ENCODE results near the gene KCNJ1. TPM values are rescaled to one million over a fixed set of nuclear protein-coding genes. Genes with fewer than 3 reads are reported as not detected.
A peak's percentile ranks its signal among the peaks of the same experiment; 100 is the strongest.

KCNJ1 gene
- total RNA-seq, 1 experiment from 2014 or later, result not detected

DNA sequence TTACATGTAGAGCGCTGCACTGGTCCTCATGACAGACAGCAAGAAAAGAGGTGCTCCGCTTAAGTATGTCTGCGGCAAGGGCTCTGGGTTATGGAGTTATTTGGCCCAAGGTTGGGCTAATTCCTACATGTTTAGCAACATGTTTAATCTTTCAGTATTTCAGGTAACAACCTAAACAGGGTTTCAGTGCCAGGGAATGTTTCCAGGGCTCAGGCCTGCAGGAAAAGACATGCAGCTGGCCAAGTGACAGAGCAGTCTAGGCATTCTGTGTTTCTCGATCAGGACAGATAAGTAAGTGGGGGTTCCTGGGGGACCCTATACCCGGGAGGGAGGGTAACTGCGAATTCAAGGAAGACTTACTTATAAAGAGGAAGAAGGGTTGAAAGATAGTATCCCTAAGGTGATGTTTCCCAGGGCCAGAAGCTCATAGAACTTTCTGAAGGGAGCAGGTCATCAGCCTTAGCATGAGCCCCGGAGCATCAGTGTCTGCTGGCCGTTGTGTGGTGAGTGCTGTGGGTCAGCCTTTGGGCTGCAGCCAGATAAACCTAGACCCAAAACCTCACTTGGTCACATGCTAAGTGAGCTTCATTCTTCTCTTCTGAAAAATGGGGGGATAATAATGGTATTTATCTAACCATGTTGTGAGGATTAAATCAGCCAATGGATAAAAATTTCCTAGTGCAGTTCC lies 42.5 kb upstream of the KCNJ1 start:
- Histone ChIP-seq H3K27me3 (ENCODE audit: low read length) (peaks cover 11% of the 10 kb centered on the region), H3K9me3 (ENCODE audit: low read length) (no peaks in the 10 kb centered on the region), H3K9me2 (replicated peaks; ENCODE audit: low read length) (no peaks in the 10 kb centered on the region), H3K79me2 (ENCODE audit: low read length) (no peaks in the 10 kb centered on the region), H3K4me1 (ENCODE audit: insufficient read depth, low read length) (peaks cover 18% of the 10 kb centered on the region), H3K9ac (ENCODE audit: low read length) (no peak overlapping the region), H3K4me2 (ENCODE audit: low read length) (no peak overlapping the region), H2AFZ (ENCODE audit: low read length) (no peak overlapping the region), H3K36me3 (ENCODE audit: low read depth, low read length) (no peaks in the 10 kb centered on the region), H4K20me1 (ENCODE audit: low read length) (no peaks in the 10 kb centered on the region), H3F3A (ENCODE audit: low read length, unreplicated experiment) (no peaks in the 10 kb centered on the region), H3K4me3 (ENCODE audit: low read length) (no peak overlapping the region), H3K27ac (ENCODE audit: low read length) (no peak overlapping the region)
- ChIA-PET POLR2A (ENCODE audit: unreplicated experiment) (no interaction called here), CTCF (no interaction called here)
- ATAC-seq (no peak), DNase-seq (no peak)
- TF ChIP-seq EZH2phosphoT487 (IDR thresholded peaks at IDR 0.05; ENCODE audit: borderline replicate concordance, low read length) (no peak), EZH2 (IDR thresholded peaks at IDR 0.05; ENCODE audit: low read length, unreplicated experiment) (no peak)
- TF ChIP-seq, protein P1, sequence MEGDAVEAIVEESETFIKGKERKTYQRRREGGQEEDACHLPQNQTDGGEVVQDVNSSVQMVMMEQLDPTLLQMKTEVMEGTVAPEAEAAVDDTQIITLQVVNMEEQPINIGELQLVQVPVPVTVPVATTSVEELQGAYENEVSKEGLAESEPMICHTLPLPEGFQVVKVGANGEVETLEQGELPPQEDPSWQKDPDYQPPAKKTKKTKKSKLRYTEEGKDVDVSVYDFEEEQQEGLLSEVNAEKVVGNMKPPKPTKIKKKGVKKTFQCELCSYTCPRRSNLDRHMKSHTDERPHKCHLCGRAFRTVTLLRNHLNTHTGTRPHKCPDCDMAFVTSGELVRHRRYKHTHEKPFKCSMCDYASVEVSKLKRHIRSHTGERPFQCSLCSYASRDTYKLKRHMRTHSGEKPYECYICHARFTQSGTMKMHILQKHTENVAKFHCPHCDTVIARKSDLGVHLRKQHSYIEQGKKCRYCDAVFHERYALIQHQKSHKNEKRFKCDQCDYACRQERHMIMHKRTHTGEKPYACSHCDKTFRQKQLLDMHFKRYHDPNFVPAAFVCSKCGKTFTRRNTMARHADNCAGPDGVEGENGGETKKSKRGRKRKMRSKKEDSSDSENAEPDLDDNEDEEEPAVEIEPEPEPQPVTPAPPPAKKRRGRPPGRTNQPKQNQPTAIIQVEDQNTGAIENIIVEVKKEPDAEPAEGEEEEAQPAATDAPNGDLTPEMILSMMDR (conservative IDR thresholded peaks at IDR 0.05; ENCODE audit: low read depth, low read length), result no peak
- intact Hi-C loops (cut with micrococcal nuclease), result no loop called here
- BruUV-seq (replicated peaks), result no TSS peak

DNA sequence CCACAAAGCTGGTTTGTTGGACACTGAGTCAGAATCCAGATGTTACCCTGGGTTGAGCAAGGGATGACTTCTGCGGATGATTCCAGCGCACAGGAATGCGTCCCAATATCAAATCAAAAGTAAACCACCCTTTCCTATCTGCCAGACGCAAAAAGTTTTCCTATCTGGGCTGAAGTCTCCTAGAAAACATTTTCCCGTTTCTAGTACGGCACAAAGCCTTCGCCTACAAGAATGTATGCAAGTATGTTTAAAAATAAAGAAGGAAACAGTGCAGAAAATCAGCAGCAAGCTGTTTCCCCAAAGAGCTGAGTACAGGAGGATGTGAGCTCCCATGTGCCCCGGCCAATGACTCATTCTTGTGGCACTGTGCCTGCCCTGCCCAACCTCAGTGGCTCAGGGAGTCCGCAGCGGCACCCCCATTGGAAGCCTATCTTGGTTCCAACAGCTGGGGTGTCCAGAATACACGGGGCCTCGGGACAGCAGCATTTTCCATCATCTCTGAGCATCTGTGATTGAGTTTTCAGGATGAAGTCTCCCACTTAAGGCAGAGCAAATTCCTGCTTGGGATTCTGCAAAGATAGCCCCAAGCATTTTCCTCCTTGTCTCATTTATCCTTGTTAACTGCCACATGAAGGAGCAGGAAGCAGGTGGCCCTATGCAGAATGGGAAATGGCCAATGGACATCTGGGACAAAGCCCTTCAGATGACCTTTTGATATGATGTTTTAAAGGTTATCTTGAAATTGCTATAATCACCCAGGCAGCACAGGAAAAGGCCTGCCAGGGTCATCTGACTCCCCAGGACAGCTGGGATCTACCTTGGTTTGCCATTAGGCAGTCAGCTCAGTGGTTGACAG lies 41.5 kb upstream of the KCNJ1 start:
- ATAC-seq, result no peak
- peak; percentile 71 for DNase-seq
- Histone ChIP-seq H3K27ac (ENCODE audit: low read length) (no peak overlapping the region), H3K9ac (ENCODE audit: low read length) (no peak overlapping the region), H4K20me1 (ENCODE audit: low read length) (no peaks in the 10 kb centered on the region), H3K4me1 (ENCODE audit: insufficient read depth, low read length) (peaks cover 19% of the 10 kb centered on the region), H3K79me2 (ENCODE audit: low read length) (no peaks in the 10 kb centered on the region), H3K27me3 (ENCODE audit: low read length) (peaks cover 9% of the 10 kb centered on the region), H3K4me2 (ENCODE audit: low read length) (peak overlapping the region; percentile 19), H3K9me2 (replicated peaks; ENCODE audit: low read length) (no peaks in the 10 kb centered on the region), H3F3A (ENCODE audit: low read length, unreplicated experiment) (no peaks in the 10 kb centered on the region), H3K36me3 (ENCODE audit: low read depth, low read length) (no peaks in the 10 kb centered on the region), H3K9me3 (ENCODE audit: low read length) (no peaks in the 10 kb centered on the region), H2AFZ (ENCODE audit: low read length) (peak overlapping the region; percentile 37), H3K4me3 (ENCODE audit: low read length) (no peak overlapping the region)
- no TSS peak for BruUV-seq (replicated peaks)
- intact Hi-C loops (cut with micrococcal nuclease), result no loop called here
- ChIA-PET CTCF (interaction anchor here (0.6 kb wide), 2 partner anchors 17 to 423 kb away, joined by 3 read pairs; no protein-coding TSS in a partner anchor), POLR2A (ENCODE audit: unreplicated experiment) (no interaction called here)
- TF ChIP-seq EZH2phosphoT487 (IDR thresholded peaks at IDR 0.05; ENCODE audit: borderline replicate concordance, low read length) (no peak), EZH2 (IDR thresholded peaks at IDR 0.05; ENCODE audit: low read length, unreplicated experiment) (no peak)
- TF ChIP-seq, protein P1 (conservative IDR thresholded peaks at IDR 0.05; ENCODE audit: low read depth, low read length), result no peak

DNA sequence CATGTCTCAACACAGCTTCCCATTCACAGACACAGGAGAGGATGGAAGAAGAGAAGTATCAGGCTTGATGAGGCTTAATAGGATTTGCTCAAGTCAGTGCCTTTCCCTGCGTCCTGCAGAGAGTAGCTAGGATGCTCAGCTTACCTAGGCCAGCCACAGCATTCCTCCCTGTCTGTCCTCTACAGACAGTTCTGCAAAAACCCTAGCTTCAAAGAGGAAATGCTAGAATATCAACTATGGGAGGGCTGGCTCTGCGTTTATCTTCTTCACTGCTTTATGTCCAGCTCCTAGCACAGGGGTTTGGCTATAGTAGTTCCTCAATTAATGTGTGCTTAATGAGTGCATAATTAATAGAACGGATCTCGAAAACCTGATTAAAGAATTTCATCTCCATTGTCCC lies 40.5 kb upstream of the KCNJ1 start:
- Histone ChIP-seq H3K27me3 (ENCODE audit: low read length) (no peaks in the 10 kb centered on the region), H3K4me3 (ENCODE audit: low read length) (no peak overlapping the region), H3K79me2 (ENCODE audit: low read length) (no peaks in the 10 kb centered on the region), H3K4me2 (ENCODE audit: low read length) (no peak overlapping the region), H3K9me2 (replicated peaks; ENCODE audit: low read length) (no peaks in the 10 kb centered on the region), H3F3A (ENCODE audit: low read length, unreplicated experiment) (no peaks in the 10 kb centered on the region), H3K36me3 (ENCODE audit: low read depth, low read length) (no peaks in the 10 kb centered on the region), H3K4me1 (ENCODE audit: insufficient read depth, low read length) (peaks cover 19% of the 10 kb centered on the region), H3K27ac (ENCODE audit: low read length) (no peak overlapping the region), H3K9me3 (ENCODE audit: low read length) (no peaks in the 10 kb centered on the region), H4K20me1 (ENCODE audit: low read length) (no peaks in the 10 kb centered on the region), H3K9ac (ENCODE audit: low read length) (no peak overlapping the region), H2AFZ (ENCODE audit: low read length) (no peak overlapping the region)
- DNase-seq, result no peak
- TF ChIP-seq EZH2 (IDR thresholded peaks at IDR 0.05; ENCODE audit: low read length, unreplicated experiment), result no peak
- TF ChIP-seq, protein P1 (conservative IDR thresholded peaks at IDR 0.05; ENCODE audit: low read depth, low read length), result no peak
- TF ChIP-seq EZH2phosphoT487 (IDR thresholded peaks at IDR 0.05; ENCODE audit: borderline replicate concordance, low read length), result no peak
- ChIA-PET POLR2A (ENCODE audit: unreplicated experiment) (no interaction called here), CTCF (no interaction called here)
- ATAC-seq, result no peak
- no TSS peak for BruUV-seq (replicated peaks)
- intact Hi-C loops (cut with micrococcal nuclease), result no loop called here
